ENCODE data around the gene PXDN. TPM values are rescaled to one million over a fixed set of nuclear protein-coding genes. Genes with fewer than 3 reads are reported as not detected.
A peak's percentile ranks its signal among the peaks of the same experiment; 100 is the strongest.

PXDN gene
- total and polyA plus RNA-seq, 2 of the 13 experiments (the other 11 are each of a cell fraction or from before 2014, with no cell fraction given) = not detected

- Histone ChIP-seq H3K9ac (ENCODE audit: insufficient read depth, low read depth, low read length) (no peak overlapping the region), H3K4me3 (replicated peaks in 1 of 3; ENCODE audit: insufficient read depth in 1 of 3, low read depth in 2 of 3, low read length in 3 of 3) (no peak overlapping the region), H3K79me2 (ENCODE audit: insufficient read depth, low read length) (no peaks in the 10 kb centered on the region), H3K36me3 (replicated peaks in 1 of 2; ENCODE audit: control insufficient read depth in 1 of 2, insufficient read depth in 2 of 2, low read length in 2 of 2) (no peaks in the 10 kb centered on the region), H3K9me3 (ENCODE audit: low read length) (no peaks in the 10 kb centered on the region), H3K4me1 (ENCODE audit: insufficient read depth, low read length) (no peaks in the 10 kb centered on the region), H4K20me1 (ENCODE audit: insufficient read depth, low read length) (no peaks in the 10 kb centered on the region; the same call in 1 of the 2 replicates), H3K27me3 (ENCODE audit: control insufficient read depth in 1 of 2, insufficient read depth in 2 of 2, low read length in 2 of 2) (peaks cover 0 to 42% of the 10 kb centered on the region in 2 experiments; a peak in 4 of 5 replicates), H2AFZ (ENCODE audit: low read length) (no peak overlapping the region), H3K27ac (ENCODE audit: extremely low read length, insufficient read depth, low read length) (no peak overlapping the region), H3K4me2 (ENCODE audit: low read depth, low read length) (no peak overlapping the region)
- ChIA-PET POLR2A (no interaction called here), CTCF (ENCODE audit: low intra/inter-chr PET ratio, low total read pairs) (interaction anchor here (1.1 kb wide), 1 partner anchor 159 kb away, joined by 3 read pairs; no protein-coding TSS in a partner anchor)
- intact Hi-C loops (cut with micrococcal nuclease; ENCODE audit: unreplicated experiment) (no loop called here), in situ Hi-C loops (cut with HindIII; ENCODE audit: extremely low pct_ligation_motif_present, low pct_unique_long_range_greater_than_20kb) (no loop called here)
- no peak for ATAC-seq
- no peak for DNase-seq (ENCODE audit: low spot score)
- no peak for FAIRE-seq
- no peak for TF ChIP-seq ZNF546 (CRISPR knock-in tag; conservative IDR thresholded peaks at IDR 0.05)
- TF ChIP-seq GMEB2 (CRISPR knock-in tag; IDR thresholded peaks at IDR 0.05; ENCODE audit: low read depth) = no peak
- no peak for TF ChIP-seq ZBTB10 (CRISPR knock-in tag; IDR thresholded peaks at IDR 0.05; ENCODE audit: borderline replicate concordance)
- peak; percentile 98 for TF ChIP-seq PCBP2 (optimal IDR thresholded peaks at IDR 0.05; ENCODE audit: low read depth, low read length, poor library complexity, severe bottlenecking)
- TF ChIP-seq ZNF746 (CRISPR knock-in tag; IDR thresholded peaks at IDR 0.05) = no peak
- TF ChIP-seq KDM5B (CRISPR knock-in tag; IDR thresholded peaks at IDR 0.05; ENCODE audit: borderline replicate concordance) = no peak
- no peak for TF ChIP-seq ZNF496 (CRISPR knock-in tag; IDR thresholded peaks at IDR 0.05; ENCODE audit: insufficient replicate concordance)
- peak; percentile 96 for TF ChIP-seq HNRNPK (IDR thresholded peaks at IDR 0.05; ENCODE audit: low read depth, low read length, poor library complexity, severe bottlenecking)
- TF ChIP-seq ZNF468 (CRISPR knock-in tag; IDR thresholded peaks at IDR 0.05) = no peak
- no peak for TF ChIP-seq SUZ12 (IDR thresholded peaks at IDR 0.05; ENCODE audit: low read depth, low read length)
- no peak for TF ChIP-seq RXRB (CRISPR knock-in tag; IDR thresholded peaks at IDR 0.05; ENCODE audit: borderline replicate concordance)
- TF ChIP-seq ZNF24 (IDR thresholded peaks at IDR 0.05) = no peak
- 12% methylated on average over 5 of the region's 5 CpGs for WGBS (ENCODE audit: low lambda C conversion rate)
- BruUV-seq (replicated peaks) = no TSS peak
These were observed 6.1 kb upstream of the PXDN start for GRCh38 chr2:1750270-1750932.
